ENCODE data around the gene PHLDB1.
"Not testable (repeated sequence)": the region's sequence is repeated elsewhere in the genome, so short reads cannot be mapped to it uniquely, and the experiment has no call there.

PHLDB1 gene

GRCh38 chr11:118606844-118607228 is 579 bp upstream of the PHLDB1 start:
- TF ChIP-seq, protein P1, sequence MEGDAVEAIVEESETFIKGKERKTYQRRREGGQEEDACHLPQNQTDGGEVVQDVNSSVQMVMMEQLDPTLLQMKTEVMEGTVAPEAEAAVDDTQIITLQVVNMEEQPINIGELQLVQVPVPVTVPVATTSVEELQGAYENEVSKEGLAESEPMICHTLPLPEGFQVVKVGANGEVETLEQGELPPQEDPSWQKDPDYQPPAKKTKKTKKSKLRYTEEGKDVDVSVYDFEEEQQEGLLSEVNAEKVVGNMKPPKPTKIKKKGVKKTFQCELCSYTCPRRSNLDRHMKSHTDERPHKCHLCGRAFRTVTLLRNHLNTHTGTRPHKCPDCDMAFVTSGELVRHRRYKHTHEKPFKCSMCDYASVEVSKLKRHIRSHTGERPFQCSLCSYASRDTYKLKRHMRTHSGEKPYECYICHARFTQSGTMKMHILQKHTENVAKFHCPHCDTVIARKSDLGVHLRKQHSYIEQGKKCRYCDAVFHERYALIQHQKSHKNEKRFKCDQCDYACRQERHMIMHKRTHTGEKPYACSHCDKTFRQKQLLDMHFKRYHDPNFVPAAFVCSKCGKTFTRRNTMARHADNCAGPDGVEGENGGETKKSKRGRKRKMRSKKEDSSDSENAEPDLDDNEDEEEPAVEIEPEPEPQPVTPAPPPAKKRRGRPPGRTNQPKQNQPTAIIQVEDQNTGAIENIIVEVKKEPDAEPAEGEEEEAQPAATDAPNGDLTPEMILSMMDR (IDR thresholded peaks at IDR 0.05): no peak
- no peak for DNase-seq (ENCODE audit: low spot score)
- Histone ChIP-seq H3K4me3 (peak overlapping the region; percentile 90), H3K27ac (peak overlapping the region; percentile 69 to 98)

GRCh38 chr11:118608360-118609227 is 1.2 kb downstream of the PHLDB1 start:
- TF ChIP-seq, protein P1 (IDR thresholded peaks at IDR 0.05): no peak
- DNase-seq (ENCODE audit: low spot score): peak; percentile 94
- peak overlapping the region; percentile 98 for H3K27ac ChIP-seq
- H3K4me3 ChIP-seq: peak overlapping the region; percentile 90

DNA sequence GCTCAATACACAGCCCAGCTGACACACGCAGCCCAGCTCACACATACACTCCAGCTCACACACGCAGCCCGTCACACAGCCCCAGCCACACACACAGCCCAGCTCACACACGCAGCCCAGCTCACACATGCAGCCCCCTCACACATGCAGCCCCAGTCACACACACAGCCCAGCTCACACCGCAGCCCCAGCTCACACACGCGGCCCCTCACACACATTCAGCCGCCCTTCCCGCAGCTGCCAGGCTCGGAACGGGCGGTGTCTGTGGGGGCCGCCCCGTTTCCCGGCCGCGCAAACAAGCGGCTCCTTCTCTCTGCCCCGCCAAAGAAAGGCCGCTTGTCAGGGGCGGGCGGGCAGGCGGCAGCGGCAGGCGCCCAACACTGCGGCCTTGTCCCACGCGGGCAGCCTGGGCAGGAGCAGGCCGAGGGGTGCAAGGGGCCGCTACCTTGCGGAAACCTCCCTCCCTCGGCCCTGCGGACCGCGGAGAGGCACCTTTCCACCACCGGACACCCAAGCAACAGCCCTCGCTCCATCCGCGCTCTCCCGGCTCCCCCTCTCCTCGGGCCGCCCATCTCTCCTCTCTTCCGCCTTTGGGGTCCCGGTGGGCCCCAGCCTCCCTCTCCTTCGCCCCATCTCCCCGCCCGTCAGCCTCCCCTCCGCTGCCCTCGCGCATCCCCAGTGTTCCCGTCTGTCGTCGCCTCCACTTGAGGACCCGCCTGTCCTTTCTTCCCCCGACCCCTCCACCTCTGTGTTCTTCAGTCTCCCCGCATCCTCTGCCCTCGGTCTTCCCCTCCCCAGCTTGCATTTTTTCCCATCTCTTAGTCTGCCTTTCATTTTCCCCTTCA is 2.2 kb downstream of the PHLDB1 start:
- TF ChIP-seq, protein P1 (IDR thresholded peaks at IDR 0.05): no peak
- DNase-seq (ENCODE audit: low spot score): no peak
- peak overlapping the region; percentile 90 for H3K4me3 ChIP-seq
- H3K27ac ChIP-seq: peak overlapping the region; percentile 98

DNA sequence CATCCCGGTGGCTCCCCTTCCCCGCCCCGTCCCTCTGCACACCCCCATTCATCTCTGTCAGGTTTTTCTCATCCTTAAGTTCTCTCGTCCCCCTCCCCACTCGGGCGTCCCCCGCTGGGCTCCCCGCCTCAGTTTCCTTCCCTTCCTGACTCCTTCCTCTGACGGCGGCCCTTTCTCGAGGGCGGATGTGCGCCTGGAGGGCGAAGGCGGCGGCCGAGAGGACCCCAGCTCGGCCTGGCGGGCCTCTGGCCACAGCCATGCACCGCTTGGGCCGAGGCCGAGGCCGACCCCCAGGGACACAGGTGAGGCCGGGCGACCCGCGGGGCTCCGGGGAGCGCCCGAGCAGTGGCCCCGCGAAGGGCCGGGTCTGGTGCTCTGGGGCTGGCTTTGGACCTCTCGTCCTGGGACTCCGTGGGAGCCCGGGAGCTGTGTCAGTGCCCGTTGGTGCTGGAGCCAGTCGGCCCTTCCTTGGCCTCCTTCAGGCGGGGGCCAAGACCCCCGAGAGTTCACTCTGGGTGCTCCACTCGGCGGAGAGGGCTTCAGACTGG is 2.9 kb downstream of the PHLDB1 start:
- TF ChIP-seq, protein P1 (IDR thresholded peaks at IDR 0.05): no peak
- no peak for DNase-seq (ENCODE audit: low spot score)
- Histone ChIP-seq H3K4me3 (peak overlapping the region; percentile 90), H3K27ac (peak overlapping the region; percentile 98)

- no peak for DNase-seq (ENCODE audit: low spot score)
- H3K27ac ChIP-seq: peak overlapping the region; percentile 98
- H3K4me3 ChIP-seq: peak overlapping the region; percentile 90
- TF ChIP-seq, protein P1 (IDR thresholded peaks at IDR 0.05): peak; percentile 73
Measured at GRCh38 chr11:118610773-118611432, 3.5 kb downstream of the PHLDB1 start.

GRCh38 chr11:118611433-118611795 is 4.0 kb downstream of the PHLDB1 start:
- Histone ChIP-seq H3K27ac (peak overlapping the region; percentile 98), H3K4me3 (peak overlapping the region; percentile 90)

DNA sequence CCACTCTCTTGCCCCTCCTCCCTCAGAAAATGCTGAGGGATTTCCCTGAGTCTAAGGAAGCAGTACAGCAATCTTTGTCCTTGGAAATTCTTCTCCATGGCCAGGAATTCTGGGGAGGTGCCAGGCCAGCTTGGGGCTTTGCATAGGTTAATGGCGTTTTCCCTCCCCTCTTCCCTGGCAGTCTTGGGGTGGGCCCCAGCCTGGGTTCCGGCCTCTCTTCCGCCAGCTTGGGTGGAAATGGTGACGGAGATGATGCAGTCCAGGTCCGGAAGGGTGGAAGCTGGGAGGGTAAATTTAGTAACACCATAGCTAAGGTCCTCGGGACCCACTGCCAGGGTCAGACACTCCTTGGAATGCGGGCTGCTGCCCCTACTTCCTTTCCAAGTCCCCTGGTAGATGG is 5.0 kb downstream of the PHLDB1 start:
- TF ChIP-seq, protein P1 (IDR thresholded peaks at IDR 0.05): no peak
- Histone ChIP-seq H3K27ac (peak overlapping the region; percentile 66 to 85), H3K4me3 (peak overlapping the region; percentile 42)
- DNase-seq (ENCODE audit: low spot score): no peak

More at GRCh38 chr11:118611433-118611795, 4.0 kb downstream of the PHLDB1 start:
- DNase-seq (ENCODE audit: low spot score): not testable (repeated sequence)
